Midbrain (tissue), 1 donor: ENCODE measurements around the gene EML3.
A peak's percentile ranks its signal among the peaks of the same experiment; 100 is the strongest.
"Not testable (repeated sequence)": the region's sequence is repeated elsewhere in the genome, so short reads cannot be mapped to it uniquely, and the experiment has no call there.

ENCODE experiments used
- DNase-seq: peaks from one replicate; lab custom pipeline; 2025; lab: John Stamatoyannopoulos, UW

Gene EML3, protein sequence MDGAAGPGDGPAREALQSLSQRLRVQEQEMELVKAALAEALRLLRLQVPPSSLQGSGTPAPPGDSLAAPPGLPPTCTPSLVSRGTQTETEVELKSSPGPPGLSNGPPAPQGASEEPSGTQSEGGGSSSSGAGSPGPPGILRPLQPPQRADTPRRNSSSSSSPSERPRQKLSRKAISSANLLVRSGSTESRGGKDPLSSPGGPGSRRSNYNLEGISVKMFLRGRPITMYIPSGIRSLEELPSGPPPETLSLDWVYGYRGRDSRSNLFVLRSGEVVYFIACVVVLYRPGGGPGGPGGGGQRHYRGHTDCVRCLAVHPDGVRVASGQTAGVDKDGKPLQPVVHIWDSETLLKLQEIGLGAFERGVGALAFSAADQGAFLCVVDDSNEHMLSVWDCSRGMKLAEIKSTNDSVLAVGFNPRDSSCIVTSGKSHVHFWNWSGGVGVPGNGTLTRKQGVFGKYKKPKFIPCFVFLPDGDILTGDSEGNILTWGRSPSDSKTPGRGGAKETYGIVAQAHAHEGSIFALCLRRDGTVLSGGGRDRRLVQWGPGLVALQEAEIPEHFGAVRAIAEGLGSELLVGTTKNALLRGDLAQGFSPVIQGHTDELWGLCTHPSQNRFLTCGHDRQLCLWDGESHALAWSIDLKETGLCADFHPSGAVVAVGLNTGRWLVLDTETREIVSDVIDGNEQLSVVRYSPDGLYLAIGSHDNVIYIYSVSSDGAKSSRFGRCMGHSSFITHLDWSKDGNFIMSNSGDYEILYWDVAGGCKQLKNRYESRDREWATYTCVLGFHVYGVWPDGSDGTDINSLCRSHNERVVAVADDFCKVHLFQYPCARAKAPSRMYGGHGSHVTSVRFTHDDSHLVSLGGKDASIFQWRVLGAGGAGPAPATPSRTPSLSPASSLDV

DNA sequence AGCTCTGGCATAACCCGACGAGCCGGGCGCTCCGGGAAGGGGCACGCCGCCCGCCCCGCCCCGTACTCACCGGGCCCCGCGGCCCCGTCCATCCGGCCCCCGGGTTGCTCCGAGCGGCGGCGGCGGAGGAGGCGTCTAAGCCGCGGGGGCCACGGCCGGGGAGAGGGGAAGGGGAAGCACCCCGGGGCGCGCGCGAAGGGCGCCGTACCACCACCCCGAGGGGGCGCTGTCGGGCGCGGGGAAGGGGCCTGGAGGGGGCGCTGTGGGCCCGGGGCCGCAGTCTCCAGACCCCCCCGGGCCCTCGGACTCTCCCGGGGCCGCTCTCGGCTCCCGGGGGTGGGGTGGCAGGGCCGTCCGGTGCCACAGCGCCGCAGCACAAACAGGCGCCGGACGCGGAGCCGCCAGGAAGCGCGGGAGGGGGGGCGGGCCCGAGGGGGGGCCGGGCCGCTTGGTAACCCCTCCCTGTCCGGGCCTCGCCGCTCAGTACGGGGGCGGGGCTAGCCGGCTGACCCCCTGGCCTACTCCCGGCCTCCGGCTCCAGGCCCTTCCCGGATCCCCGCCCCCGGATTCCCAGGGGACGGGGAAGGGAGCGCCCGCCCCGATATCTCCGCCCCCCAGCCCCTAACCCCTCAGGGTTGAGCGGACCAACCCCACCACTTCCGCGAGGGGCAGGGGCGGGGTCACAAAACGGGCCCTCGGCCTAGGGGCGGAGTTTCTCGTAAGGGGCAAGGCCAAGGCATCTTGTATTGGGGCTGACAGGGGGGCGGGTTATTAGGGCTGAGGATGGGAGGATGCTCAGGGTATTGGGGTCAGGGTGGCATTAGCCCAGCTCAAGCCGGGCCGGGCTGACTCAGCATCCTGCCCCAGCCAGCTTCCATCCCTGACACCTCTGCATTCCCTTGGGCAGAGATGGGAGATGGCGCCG is at the start of gene EML3, which contains the start of gene ROM1:
TSS of gene EML3 (minus strand) at position 410 of the 925 bp plus-strand sequence. CDS start at position 92, 318 bp downstream.
TSS of gene ROM1 (plus strand) at position 892 of the 925 bp plus-strand sequence. CDS start at position 917, 25 bp downstream.
- peak; percentile 87 for DNase-seq

DNA sequence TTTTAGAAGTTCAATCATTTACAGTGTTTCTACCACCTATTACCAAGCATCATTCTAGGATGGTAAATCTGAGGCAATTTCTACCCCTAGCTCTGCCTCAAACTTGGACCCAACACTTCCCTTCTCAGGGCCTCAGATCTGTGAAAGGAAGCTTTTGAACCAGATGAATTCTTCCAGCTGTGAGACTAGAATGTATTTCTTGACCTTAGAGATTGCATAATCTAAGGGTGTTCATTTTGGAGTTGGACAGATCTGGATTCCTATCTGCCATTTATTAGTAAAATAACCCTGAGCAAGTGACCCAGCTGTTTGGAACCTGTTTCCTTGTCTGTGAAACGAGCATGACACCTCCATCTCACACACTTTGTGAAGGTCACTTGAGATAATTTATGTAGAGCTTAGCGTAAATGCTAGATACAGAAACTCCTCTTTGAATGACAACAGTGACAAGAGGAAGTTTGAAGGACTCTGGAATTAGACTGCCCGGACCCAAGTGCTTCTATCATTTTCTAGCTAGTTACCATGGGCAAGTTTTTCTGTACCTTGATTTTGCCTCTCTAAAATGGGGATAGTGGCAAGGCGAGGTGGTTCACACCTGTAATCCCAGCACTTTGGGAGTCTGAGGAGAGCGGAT is 44.3 kb upstream of the EML3 start:
- DNase-seq, result no peak

DNA sequence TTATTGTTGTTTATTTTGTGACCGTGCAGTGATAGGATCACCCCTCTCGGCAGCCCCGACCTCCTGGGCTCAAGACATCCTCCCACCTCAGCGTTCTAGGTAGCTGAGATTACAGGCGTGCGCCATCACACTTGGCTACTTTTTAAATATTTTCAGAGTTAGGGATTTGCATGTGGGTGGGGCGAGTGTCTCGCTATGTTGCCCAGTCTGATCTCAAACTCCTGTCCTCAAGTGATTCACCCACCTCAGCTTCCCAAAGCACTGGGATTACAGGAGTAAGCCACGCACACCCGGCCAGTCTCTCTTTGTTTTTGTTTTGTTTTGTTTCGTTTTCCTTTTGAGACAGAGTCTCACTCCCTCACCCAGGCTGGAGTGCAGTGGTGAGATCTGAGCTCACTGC is 41.7 kb upstream of the EML3 start:
- DNase-seq, result no peak

DNA sequence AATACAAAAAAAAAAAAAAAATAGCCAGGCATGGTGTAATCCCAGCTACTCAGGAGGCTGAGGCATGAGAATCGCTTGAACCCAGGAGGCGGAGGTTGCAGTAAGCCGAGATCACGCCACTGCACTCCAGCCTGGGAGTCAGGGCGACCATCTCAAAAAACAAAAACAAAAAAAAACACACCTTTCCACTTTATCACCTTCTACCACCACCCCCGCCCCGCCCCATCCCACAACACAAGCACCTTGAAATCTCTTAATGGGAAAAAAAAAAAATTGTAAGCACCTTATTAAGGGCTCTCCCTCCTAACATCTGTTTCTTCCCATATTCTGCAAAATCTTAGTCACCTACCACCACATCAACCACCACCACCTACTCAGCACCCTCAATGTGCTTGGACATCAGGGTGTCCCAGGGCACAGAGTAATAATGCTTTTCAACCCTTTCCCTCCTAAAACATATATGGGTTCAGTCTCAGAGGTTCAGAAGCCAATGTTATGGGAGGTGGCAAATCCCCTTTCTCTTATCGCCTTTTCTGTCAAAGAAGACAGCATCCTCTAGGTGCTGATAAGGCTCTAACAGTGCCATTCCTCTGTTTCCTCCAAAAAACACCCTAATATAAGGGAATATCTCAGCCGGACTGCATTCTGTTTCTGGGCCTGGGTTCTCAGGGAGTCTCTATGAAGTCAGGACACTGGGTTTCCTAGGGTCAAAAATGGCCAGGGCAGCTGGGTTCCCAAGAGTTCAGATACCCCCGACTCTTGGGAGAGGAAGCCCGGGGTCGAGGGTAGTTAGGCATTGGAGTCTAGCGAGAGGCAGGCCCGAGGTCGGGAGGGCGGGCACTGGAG is 39.8 kb upstream of the EML3 start:
- DNase-seq, result no peak

DNA sequence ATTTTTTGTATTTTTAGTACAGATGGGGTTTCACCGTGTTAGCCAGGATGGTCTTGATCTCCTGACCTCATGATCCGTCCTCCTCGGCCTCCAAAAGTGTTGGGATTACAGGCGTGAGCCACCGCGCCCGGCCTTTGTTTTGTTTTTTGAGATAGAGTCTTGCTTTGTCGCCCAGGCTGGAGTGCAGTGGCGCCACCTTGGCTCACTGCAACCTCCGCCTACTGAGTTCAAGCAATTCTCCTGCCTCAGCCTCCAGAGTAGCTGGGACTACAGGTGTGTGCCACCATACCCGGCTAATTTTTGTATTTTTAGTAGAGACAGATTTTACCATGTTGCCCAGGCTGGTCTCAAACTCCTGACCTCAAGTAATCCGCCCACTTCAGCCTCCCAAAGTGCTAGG is 37.7 kb upstream of the EML3 start:
- DNase-seq, result not testable (repeated sequence)

DNA sequence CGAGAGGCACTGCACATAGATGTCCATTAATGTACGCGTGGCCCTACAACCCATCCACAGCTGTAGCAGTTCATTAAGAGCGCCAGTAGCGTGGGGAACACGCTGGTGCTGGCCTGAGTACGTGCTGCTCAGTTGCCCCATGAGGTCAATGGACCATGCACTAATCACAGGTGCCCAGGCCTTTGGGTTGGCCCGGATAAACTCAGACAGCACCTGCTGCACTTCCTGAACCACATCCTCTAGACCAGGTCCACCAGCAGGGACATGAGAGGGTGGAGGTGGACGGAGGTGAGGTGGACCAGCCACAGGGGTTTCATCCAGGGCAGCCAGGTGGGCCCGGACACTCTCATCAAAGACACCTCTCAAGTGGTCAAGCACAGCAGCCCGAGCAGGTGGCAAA is 36.9 kb upstream of the EML3 start:
- DNase-seq, result no peak

DNA sequence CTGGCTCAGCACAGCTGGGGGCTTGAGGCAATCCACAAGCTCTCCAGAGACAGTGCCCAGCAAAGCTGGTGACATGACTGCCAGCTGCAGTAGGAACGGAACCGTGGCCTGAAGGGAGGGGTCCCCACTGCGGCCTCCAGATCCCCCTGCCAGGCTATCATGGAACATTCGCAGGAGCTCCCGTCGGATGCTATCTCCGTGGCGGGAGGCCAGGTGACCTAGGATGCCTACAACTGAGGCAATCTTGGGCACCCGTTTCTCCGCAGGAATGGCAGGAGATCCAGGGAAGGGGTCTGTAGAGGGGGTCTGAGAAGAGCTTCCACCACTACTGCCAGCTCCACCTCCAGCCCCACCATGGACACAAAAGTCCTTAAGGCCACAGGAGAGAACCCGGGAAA is 36.4 kb upstream of the EML3 start:
- no peak for DNase-seq

DNA sequence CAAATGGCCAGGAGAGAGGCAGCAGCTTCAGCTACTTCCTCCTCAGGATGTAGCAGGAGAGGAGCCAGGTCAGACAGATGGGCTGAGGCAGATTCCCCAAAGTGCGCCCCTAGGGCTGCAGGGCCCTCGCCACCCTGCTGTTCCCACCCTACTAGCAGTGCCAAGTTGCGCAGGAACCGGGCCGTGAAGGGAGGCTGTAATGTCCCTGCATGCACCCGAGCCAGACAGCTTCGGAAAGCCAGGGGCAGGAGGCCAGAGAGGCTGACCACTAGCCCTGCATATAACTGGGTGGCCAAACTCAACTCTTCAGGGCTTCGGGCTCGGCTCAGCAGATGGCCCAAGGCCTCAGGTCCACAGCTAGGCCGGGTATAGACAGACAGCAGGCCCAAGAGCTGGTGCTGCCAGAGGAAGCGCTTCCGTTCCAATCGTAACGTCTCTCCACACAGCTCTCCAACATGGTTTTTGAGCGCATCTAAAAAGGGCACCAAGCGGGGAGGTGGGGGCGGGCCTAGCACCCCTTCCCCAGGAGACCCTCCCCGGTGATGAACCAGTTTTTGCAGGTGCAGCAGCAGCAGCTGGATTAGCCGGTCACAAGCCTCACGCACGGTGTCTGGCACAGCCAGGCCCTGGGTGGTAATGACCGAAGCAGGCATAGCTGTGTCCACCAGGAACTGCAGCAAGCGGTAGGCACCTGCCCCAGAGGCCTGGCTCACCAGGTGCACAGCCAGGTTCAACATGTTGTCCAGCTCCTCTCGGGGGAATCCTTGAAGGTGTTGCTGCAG is 35.8 kb upstream of the EML3 start:
- DNase-seq, result no peak

DNA sequence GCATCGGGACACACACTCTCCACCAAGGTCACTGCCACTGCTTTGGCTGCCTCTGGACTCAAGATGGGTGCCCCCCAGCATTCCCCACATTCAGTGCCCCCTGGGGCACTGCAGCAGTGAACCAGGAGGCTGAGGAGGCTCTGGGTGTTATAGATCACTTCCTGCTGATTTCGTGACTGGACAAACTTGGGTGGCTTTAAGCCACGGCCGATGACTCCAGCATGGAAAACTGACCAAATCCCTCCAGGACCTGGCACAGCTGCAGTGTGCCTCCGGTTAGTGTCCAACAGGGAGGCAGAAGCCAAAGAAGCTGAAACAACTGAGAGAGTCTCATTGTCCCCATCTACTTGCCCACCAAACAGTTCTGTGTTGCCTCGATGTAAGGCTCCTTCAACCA is 35.0 kb upstream of the EML3 start:
- DNase-seq, result no peak

DNA sequence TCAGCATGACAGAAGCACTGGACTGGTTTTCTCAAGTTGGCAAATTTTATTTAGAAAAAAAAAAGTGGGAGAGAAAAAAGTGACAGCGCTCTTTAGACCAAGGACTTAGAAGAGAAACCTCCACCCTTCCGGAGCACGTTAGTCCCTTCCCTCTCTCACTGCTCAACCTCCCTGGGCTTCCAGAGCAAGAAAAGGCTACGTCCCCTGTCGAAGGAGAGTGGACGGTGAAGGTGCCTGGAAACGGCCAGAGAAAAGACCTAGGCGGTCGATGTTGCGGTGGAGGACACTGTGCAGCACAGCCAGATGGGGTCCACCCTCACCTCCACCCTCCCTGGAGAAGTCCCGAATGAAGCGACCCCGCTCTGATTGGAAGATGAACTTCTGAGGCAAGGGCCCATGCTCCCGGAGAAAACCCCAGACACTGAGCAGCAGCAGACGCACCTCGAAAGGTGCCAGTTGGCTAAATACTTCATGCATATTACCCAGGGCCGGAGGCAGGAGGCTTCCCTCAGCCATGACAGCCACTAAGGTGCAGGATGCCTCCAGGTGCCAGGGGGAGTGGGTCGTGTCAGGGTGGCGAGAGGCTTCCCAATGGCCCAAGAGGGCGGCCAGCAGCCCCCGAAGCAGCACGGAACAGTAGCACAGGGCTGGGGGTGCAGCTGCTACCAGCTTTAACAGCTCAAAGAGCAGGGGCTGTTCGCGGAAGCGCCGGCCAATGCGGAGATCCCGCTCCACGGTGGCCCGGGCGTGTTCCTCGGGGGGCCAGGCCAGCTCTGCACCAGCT is 34.4 kb upstream of the EML3 start:
- DNase-seq, result no peak

DNA sequence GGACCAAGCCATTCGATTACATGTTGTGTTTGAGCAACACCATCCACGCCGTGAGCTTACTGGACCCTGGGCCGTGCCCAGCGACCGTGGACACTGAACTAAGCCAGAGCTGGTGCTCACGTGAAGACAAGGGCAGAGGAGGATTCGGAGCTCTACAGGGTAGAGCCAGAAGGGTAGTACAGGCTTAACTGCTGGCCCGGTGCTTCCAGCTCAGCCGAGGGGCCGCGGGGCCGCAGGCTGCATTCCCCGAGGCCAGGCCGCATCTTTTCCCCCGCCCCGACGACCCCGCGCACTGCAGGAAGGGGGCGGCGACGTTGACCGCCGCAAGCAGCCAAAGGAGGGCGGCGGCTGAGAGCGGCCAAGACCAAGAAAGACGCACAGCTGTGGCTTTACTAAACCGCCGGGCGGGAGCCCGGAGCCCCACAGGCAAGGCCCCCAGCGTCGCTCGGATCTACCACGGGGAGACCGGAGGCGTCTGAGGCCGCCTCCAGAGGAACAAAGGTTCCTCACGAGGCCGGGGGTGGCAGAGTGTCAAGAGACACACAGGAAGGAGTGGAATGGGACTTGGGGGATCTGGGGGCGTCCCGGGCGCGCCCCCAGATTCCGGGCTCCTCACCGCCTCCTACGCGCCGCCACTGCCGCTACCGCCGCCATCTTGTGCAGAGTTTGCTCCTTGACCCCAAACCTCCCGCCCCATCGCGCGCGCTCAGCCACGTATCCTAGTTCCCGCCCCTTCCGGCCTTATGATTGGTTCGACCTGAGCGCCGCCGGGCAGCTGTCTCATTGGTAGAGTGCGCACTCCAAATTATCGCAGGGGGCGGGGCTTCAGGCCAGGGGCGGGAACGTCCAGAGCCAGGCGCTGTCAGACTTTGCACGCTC is 33.6 kb upstream of the EML3 start, which contains the start of gene GANAB:
TSS of gene GANAB (minus strand) at position 668 of the 879 bp plus-strand sequence. CDS start at position 654, 14 bp downstream.
- peak; percentile 98 for DNase-seq

DNA sequence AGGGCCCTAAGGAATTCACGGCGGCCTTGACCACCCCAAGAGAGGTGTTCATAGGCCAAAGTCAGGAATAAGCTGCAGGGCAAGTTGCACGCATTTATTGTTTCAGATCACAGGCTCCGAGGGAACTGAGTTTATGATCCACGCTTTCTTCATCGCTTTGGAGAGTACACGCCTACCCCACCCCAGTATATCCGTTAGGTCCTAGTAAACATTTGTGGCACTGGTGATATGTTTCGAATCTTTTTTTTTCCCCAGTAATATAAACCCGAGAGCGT is 33.0 kb upstream of the EML3 start:
- no peak for DNase-seq

DNA sequence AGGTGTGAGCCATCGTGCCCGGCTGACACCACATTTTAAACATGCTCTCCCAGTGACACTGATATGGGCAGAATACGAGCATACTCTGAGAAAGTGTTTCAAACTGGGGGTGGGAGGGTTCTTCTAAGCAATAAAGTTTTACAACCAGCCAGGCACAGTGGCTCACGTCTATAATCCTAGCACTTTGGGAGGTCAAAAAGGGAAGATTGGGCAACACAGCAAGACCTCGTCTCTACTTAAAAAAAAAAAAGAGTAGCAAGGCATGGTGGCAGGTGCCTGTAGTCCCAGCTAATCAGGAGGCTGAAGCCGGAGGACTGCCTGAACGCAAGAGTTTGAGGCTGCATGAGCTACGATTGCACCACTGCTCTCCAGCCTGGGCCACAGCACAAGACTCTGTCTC is 31.6 kb upstream of the EML3 start:
- DNase-seq, result no peak

DNA sequence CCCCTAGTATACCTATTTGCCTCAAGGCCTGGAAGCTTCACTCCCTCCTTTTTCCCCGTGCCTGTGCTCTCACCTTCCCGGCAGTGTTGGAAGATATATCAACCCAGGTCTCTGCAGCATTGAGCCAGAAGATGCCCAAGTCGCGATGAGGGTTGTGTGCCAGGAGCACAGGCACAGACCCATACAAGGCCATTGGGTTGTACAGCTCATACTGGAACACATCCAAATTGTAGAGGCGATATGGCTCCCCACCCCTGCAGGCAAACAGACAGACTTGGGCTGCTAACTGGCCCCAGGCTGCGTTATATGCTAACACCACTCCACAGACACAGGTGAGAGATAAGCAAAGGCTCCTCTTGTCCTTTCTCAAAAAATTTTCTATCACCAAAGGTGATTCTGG is 19.9 kb upstream of the EML3 start:
- DNase-seq, result no peak

DNA sequence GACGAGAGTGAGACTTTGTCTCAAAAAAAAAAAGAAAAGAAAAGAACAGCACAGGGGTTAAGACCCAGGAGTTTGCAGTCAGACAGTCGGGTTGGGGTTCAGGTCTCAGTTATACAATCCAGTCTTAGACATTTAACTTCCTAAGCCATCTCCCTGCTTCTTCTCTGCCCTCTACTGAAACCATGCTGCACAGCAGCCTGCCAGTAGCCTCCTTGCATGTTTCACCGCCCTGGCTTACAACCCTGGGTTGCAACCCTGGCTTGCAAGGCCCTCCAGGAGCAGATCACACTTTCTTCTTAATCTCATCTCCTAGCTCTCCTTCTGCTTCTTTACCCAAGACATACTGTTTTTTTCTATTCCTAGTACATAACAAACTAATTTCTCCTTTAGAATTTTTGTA is 15.1 kb upstream of the EML3 start:
- no peak for DNase-seq

DNA sequence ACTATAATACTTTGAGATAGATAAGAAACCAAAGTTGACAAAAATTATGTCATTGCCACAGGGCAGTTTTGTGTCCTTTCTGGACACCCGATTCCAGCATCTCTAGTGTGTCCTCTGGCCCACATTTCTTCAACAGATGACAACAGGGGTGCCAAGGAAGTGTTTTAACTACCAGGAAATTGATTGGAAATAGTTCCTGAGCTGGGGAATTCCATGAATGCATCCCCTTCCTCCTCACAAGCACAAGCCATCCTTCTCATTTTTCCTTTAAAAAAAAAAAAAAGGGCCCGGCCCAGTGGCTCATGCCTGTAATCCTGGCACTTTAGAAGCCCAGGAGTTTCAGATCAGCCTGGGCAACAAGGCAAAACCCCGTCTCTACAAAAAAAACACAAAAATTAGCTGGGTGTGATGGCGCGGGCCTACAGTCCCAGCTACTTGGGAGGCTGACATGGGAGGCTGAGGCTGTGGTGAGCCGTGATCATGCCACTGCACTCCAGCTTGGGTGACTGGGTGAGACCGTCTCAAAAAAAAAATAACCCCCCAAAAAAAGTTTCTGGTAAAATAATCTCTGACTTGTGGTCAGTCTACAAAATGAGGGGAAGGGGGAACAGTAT is 10.0 kb upstream of the EML3 start:
- no peak for DNase-seq
